Activated naive CD4-positive, alpha-beta T cell treated with anti-CD3 and anti-CD28 coated beads for 36 hours (primary cell): Measurements from ENCODE around the gene UGT1A3. TPM values are rescaled to one million over a fixed set of nuclear protein-coding genes. Genes with fewer than 3 reads are reported as not detected.

Source experiments
- CTCF ChIA-PET: fragments of 350-600 bp; sonication (Branson Sonifier 250); formaldehyde crosslinking; loops from one replicate; lab custom pipeline; 2021; ENCODE audit warnings: antibody characterized with exemption; lab: Charles Lee
- DNase-seq: peaks from one replicate; pipeline ENCODE4 v3.0.0-alpha.2; 2020
- H3K27ac Mint-ChIP-seq: one replicate; pipeline ENCODE4 v1.8.0; 2021; ENCODE audit warnings: mild to moderate bottlenecking, mixed read lengths
- H3K27me3 Mint-ChIP-seq: one replicate; pipeline ENCODE4 v1.8.0; 2021; ENCODE audit warnings: low read depth, mixed read lengths
- H3K36me3 Mint-ChIP-seq: one replicate; pipeline ENCODE4 v1.8.0; 2021; ENCODE audit warnings: low read depth, mixed read lengths
- H3K4me1 Mint-ChIP-seq: one replicate; pipeline ENCODE4 v1.8.0; 2021; ENCODE audit warnings: low read depth, mixed read lengths
- H3K4me3 Mint-ChIP-seq: one replicate; pipeline ENCODE4 v1.8.0; 2021; ENCODE audit warnings: mild to moderate bottlenecking, moderate library complexity, mixed read lengths
- H3K9me3 Mint-ChIP-seq: one replicate; pipeline ENCODE4 v1.8.0; 2021; ENCODE audit warnings: mixed read lengths
- intact Hi-C: fragments of 100-400 bp; cut with micrococcal nuclease; formaldehyde crosslinking; loops from one replicate; pipeline ENCODE4 v1.15.1; 2023
- total RNA-seq, 2 experiments: library from RNA; stranded (reverse); gene quantifications; one replicate each; pipeline ENCODE4 v1.2.3, GENCODE V29; 2021

The UGT1A3 gene
- total RNA-seq = not detected

- CTCF ChIA-PET = no interaction called here
- DNase-seq = no peak
- no peaks in the 10 kb centered on the region for H3K36me3 Mint-ChIP-seq
- intact Hi-C loops = no loop called here
- peaks cover 6% of the 10 kb centered on the region for H3K27me3 Mint-ChIP-seq
- no peak within 1 kb of the TSS for H3K4me3 Mint-ChIP-seq
- H3K4me1 Mint-ChIP-seq = no peaks in the 10 kb centered on the region
- H3K9me3 Mint-ChIP-seq = no peaks in the 10 kb centered on the region
- H3K27ac Mint-ChIP-seq = no peak within 1 kb of the TSS
Observed at GRCh38 chr2:233728723-233729301, at the start of gene UGT1A3. Gene UGT1A3 (plus strand): TSS chr2:233729042. CDS start chr2:233729127, 85 bp downstream.

- Mint-ChIP-seq H3K4me3 (no peak overlapping the region), H3K4me1 (no peaks in the 10 kb centered on the region), H3K9me3 (no peaks in the 10 kb centered on the region), H3K36me3 (no peaks in the 10 kb centered on the region), H3K27me3 (no peaks in the 10 kb centered on the region), H3K27ac (no peak overlapping the region)
- CTCF ChIA-PET = no interaction called here
- no peak for DNase-seq
- intact Hi-C loops = no loop called here
Observed at GRCh38 chr2:233679196-233679595, 49.6 kb upstream of the UGT1A3 start.

GRCh38 chr2:233680361-233681045, 48.3 kb upstream of the UGT1A3 start:
- DNase-seq = no peak
- no peak overlapping the region for H3K4me3 Mint-ChIP-seq
- no peaks in the 10 kb centered on the region for H3K27me3 Mint-ChIP-seq
- no peaks in the 10 kb centered on the region for H3K9me3 Mint-ChIP-seq
- intact Hi-C loops = no loop called here
- no peak overlapping the region for H3K27ac Mint-ChIP-seq
- H3K36me3 Mint-ChIP-seq = no peaks in the 10 kb centered on the region
- no peaks in the 10 kb centered on the region for H3K4me1 Mint-ChIP-seq
- CTCF ChIA-PET = no interaction called here

- intact Hi-C loops = no loop called here
- no peak within 1 kb of the TSS for H3K27ac Mint-ChIP-seq
- DNase-seq = no peak
- H3K27me3 Mint-ChIP-seq = no peaks in the 10 kb centered on the region
- no peaks in the 10 kb centered on the region for H3K9me3 Mint-ChIP-seq
- no peaks in the 10 kb centered on the region for H3K4me1 Mint-ChIP-seq
- H3K4me3 Mint-ChIP-seq = no peak within 1 kb of the TSS
- CTCF ChIA-PET = interaction anchor here (0.6 to 0.7 kb wide), 2 partner anchors 9 to 533 kb away, joined by 3 to 4 read pairs; no protein-coding TSS in a partner anchor
- H3K36me3 Mint-ChIP-seq = no peaks in the 10 kb centered on the region
Observed at GRCh38 chr2:233681521-233682099, 47.2 kb upstream of the UGT1A3 start, which contains the start of gene UGT1A7. Gene UGT1A7 (plus strand): TSS chr2:233681901. CDS start chr2:233681938, 37 bp downstream.

- DNase-seq = no peak
- H3K27ac Mint-ChIP-seq = no peak overlapping the region
- H3K9me3 Mint-ChIP-seq = no peaks in the 10 kb centered on the region
- H3K27me3 Mint-ChIP-seq = peaks cover 3% of the 10 kb centered on the region
- no peak overlapping the region for H3K4me3 Mint-ChIP-seq
- intact Hi-C loops = no loop called here
- no peaks in the 10 kb centered on the region for H3K36me3 Mint-ChIP-seq
- no peaks in the 10 kb centered on the region for H3K4me1 Mint-ChIP-seq
- CTCF ChIA-PET = no interaction called here
Observed at GRCh38 chr2:233684640-233685039, 44.2 kb upstream of the UGT1A3 start.

GRCh38 chr2:233686928-233687327, 41.9 kb upstream of the UGT1A3 start:
- Mint-ChIP-seq H3K27me3 (peaks cover 3% of the 10 kb centered on the region), H3K27ac (no peak overlapping the region), H3K36me3 (no peaks in the 10 kb centered on the region), H3K9me3 (no peaks in the 10 kb centered on the region), H3K4me3 (no peak overlapping the region), H3K4me1 (no peaks in the 10 kb centered on the region)
- no peak for DNase-seq
- CTCF ChIA-PET = no interaction called here
- intact Hi-C loops = no loop called here

GRCh38 chr2:233688341-233688740, 40.5 kb upstream of the UGT1A3 start:
- intact Hi-C loops = no loop called here
- Mint-ChIP-seq H3K9me3 (no peaks in the 10 kb centered on the region), H3K4me1 (no peaks in the 10 kb centered on the region), H3K27me3 (peaks cover 3% of the 10 kb centered on the region), H3K36me3 (no peaks in the 10 kb centered on the region), H3K4me3 (no peak overlapping the region), H3K27ac (no peak overlapping the region)
- CTCF ChIA-PET = no interaction called here
- no peak for DNase-seq

GRCh38 chr2:233689031-233689430, 39.8 kb upstream of the UGT1A3 start:
- Mint-ChIP-seq H3K27ac (no peak overlapping the region), H3K36me3 (no peaks in the 10 kb centered on the region), H3K4me3 (no peak overlapping the region), H3K4me1 (no peaks in the 10 kb centered on the region), H3K27me3 (peaks cover 3% of the 10 kb centered on the region), H3K9me3 (no peaks in the 10 kb centered on the region)
- CTCF ChIA-PET = no interaction called here
- DNase-seq = no peak
- intact Hi-C loops = no loop called here

- DNase-seq = no peak
- Mint-ChIP-seq H3K27me3 (peaks cover 3% of the 10 kb centered on the region), H3K9me3 (no peaks in the 10 kb centered on the region), H3K4me3 (no peak overlapping the region), H3K27ac (no peak overlapping the region), H3K4me1 (no peaks in the 10 kb centered on the region), H3K36me3 (no peaks in the 10 kb centered on the region)
- CTCF ChIA-PET = no interaction called here
- intact Hi-C loops = no loop called here
Observed at GRCh38 chr2:233689501-233689900, 39.3 kb upstream of the UGT1A3 start.

GRCh38 chr2:233690444-233690843, 38.4 kb upstream of the UGT1A3 start:
- intact Hi-C loops = no loop called here

GRCh38 chr2:233691443-233692433, 37.1 kb upstream of the UGT1A3 start:
- Mint-ChIP-seq H3K36me3 (no peaks in the 10 kb centered on the region), H3K4me1 (no peaks in the 10 kb centered on the region), H3K4me3 (no peak overlapping the region), H3K27ac (no peak overlapping the region), H3K27me3 (peaks cover 3% of the 10 kb centered on the region), H3K9me3 (no peaks in the 10 kb centered on the region)
- DNase-seq = no peak
- intact Hi-C loops = no loop called here
- CTCF ChIA-PET = interaction anchor here (1.2 kb wide), 2 partner anchors 10 to 19 kb away, joined by 4 read pairs; partner anchors contain the start of gene UGT1A7

More at GRCh38 chr2:233690444-233690843, 38.4 kb upstream of the UGT1A3 start:
- DNase-seq = no peak
- CTCF ChIA-PET = interaction anchor here (1.2 kb wide), 2 partner anchors 9 to 21 kb away, joined by 4 read pairs; partner anchors contain the start of gene UGT1A7
- no peaks in the 10 kb centered on the region for H3K36me3 Mint-ChIP-seq
- peaks cover 3% of the 10 kb centered on the region for H3K27me3 Mint-ChIP-seq
- no peak overlapping the region for H3K27ac Mint-ChIP-seq
- H3K4me1 Mint-ChIP-seq = no peaks in the 10 kb centered on the region
- H3K9me3 Mint-ChIP-seq = no peaks in the 10 kb centered on the region
- no peak overlapping the region for H3K4me3 Mint-ChIP-seq

GRCh38 chr2:233692648-233693047, 36.2 kb upstream of the UGT1A3 start, which contains the start of gene UGT1A6:
Gene UGT1A6 (plus strand): TSS chr2:233692890. CDS start chr2:233693005, 115 bp downstream.
- H3K27ac Mint-ChIP-seq = no peak within 1 kb of the TSS
- H3K36me3 Mint-ChIP-seq = no peaks in the 10 kb centered on the region
- no peak within 1 kb of the TSS for H3K4me3 Mint-ChIP-seq
- no peaks in the 10 kb centered on the region for H3K4me1 Mint-ChIP-seq
- CTCF ChIA-PET = interaction anchor here (0.8 kb wide), 1 partner anchor 33 kb away, joined by 3 read pairs; no protein-coding TSS in a partner anchor
- H3K9me3 Mint-ChIP-seq = no peaks in the 10 kb centered on the region
- H3K27me3 Mint-ChIP-seq = peaks cover 3% of the 10 kb centered on the region
- intact Hi-C loops = no loop called here
- no peak for DNase-seq
